Activated CD4-positive, alpha-beta T cell treated with anti-CD3 and anti-CD28 coated beads for 48 hours (primary cell): ENCODE measurements around the gene DIAPH3.
"Not testable (repeated sequence)": the region's sequence is repeated elsewhere in the genome, so short reads cannot be mapped to it uniquely, and the experiment has no call there.

Experiments used
- DNase-seq: peaks from one replicate; pipeline ENCODE4 v3.0.0-alpha.2; 2020

DIAPH3 gene

DNA sequence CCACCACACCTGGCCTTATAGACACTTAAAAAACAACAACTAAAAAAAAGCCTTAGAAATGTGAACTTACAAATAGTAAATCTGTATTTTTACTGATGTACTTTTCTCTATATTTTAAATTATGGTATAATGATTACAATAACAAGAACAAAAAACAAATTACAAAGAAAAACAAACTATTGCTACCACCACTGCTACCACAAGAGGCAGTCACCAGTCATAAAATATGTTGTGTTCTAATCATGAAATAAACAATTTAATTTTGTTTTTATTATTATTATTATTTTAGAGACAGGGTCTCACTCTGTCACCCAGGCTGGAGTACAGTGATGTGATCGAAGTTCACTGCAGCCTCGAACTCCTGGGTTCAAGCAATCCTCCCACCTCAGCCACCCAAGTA, 72.2 kb downstream of the DIAPH3 start:
- no peak for DNase-seq

DNA sequence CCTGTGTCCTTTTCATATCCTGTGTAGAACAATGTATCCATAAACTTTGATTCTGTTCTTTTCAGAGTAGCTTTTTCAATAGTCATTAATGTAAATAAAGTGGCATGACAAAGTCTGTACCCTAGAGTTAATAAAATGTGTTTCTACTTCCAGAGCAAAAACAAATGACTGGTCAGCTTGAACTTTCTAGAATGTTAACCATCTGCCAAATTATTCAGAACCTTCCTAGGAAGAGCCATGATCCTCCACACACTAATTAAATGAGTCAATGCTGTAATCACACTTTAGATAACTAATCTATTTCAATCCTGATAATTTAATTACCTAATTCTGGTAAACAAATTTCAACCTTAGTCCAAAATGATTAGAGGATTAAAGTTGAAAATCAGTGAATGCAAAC, 73.2 kb downstream of the DIAPH3 start:
- no peak for DNase-seq

DNA sequence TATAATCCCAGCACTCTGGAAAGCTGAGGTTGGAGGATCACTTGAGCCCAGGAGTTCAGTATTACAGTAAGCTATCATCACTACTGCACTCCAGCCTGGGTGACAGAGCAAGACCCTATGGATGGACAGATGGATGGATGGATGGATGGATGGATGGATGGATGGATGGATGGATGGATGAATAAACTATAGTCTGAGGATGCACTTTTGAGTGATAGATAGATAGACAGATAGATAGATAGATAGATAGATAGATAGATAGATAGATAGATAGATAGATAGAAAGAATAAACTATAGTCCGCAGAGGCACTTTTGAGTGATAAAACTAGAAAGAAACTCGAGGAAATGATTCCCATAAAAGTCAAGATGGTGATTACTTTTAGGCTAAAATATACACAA, 79.9 kb downstream of the DIAPH3 start:
- not testable (repeated sequence) for DNase-seq

DNA sequence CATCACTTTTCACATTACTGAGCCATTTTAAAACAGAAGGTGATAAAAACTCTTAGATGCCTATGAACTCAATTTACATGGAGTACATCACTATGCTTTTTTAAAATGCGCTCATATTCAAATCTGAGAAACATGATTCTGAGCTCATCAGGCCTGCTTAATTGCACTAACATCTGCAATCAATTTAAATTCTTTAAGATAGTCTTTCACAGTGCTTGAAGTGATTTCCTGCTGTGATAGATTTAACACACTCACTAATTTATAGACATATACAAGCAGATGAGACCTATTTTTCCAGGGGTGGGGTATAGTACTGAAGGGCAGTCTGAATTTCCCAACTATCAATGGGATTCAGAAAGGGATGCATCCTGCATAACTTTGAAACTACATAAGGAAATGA, 82.9 kb downstream of the DIAPH3 start:
- DNase-seq, result no peak

DNA sequence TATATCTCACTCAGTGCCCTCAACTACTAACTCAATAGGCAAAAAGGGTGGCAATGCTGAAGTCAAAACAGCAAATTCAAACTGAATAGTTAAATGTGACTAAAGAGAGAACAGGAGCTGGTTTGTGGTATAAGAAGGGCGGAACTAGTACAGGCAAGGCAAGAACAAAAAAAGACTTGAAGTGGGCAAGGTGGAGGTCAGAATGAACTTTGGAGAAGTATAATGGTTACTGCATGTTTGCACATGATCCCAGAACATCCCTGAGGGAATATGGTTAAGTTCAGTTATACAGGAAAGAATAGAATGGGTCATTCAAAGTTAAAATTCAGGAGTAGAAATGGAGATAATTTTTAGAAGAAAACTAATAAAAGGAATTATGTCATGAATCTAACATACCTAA, 85.5 kb downstream of the DIAPH3 start:
- no peak for DNase-seq

DNA sequence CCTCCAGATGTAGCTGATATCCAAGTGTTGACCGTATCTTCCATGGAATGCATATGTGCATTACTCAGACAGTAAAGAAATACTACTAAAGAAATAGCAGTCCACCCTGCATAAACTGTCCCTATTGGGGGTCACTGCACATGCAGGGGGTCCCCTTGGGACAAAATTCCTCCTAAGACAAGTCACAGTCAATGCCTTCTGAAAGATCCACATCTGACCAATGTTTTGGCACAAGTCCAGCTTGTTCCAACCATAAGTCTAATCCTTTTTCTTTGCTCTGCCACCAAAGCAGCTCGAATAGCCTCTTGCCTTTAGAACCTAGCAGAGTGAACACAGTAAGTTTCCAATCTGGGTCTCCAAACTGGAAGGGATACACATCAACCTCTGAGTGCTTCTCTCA, 87.9 kb downstream of the DIAPH3 start:
- DNase-seq, result no peak

DNA sequence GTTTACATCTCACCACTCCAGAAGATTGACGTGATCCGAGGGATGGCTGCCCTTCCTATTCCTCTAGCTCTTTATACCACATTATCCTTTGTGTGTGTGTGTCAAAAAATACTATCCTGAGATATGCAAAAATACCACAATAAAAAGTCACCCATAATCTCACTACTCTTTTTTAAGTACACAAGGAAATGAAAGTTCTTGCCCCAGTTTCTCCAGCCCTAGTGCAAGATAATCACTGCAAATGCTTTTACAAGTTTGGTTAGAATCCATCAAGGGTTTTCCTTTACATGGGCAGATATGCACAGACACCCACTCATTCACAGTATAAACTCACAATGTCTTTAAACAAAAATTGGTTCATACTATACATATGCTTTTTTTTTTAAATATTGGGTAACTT, 89.3 kb downstream of the DIAPH3 start:
- no peak for DNase-seq

DNA sequence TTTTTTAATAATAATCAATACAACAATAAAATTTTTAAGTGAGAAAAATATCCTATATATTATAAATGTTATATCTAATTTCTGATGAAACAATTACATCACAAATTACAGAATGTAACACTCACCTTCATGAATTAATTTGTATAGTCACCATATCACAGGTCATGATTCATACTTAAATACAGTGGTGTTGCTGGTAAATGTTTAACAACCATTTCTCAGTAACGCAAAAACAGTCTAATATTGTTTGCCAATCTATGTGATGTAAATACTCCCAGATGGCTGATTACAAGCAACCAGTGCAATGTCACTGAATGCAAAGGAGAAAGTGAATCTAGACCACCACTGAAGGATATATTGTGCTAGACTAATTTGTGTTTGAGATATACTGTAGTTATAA, 97.5 kb downstream of the DIAPH3 start:
- no peak for DNase-seq

DNA sequence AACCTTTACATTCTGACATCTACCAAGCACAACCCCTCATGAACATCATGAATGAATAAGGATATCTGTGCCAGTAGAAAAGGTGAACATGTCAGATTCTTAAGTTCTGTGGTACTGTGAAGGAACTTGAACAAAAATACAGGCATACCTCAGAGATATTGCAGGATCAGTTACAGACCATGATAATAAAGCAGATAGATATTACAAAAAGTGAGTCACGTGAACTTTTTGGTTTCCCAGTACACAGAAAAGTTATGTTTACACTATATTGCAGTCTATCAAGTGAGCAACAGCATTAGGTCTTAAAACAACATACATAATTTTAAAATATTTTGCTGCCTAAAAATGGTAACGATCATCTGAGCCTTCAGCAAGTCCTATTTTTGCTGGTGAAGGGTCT, 101.2 kb downstream of the DIAPH3 start:
- DNase-seq, result no peak

DNA sequence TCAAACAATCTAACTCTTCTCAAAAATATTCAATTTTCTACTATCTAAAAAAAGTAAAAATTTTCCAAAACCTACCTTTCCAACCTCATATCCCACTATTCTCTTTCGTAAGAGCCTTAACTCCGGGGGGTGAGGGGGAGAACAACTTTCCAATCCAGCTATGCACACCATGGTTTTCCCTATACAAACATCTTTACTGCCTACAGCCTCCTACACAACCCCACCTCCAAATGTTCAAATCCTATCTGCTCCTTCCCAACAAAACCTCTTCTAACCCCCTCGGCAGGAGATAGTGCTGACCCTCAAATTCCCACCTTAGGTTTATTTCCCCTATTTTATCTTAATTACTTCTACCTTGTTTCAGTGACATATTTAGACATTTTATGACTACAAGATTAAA, 102.0 kb downstream of the DIAPH3 start:
- DNase-seq, result no peak

DNA sequence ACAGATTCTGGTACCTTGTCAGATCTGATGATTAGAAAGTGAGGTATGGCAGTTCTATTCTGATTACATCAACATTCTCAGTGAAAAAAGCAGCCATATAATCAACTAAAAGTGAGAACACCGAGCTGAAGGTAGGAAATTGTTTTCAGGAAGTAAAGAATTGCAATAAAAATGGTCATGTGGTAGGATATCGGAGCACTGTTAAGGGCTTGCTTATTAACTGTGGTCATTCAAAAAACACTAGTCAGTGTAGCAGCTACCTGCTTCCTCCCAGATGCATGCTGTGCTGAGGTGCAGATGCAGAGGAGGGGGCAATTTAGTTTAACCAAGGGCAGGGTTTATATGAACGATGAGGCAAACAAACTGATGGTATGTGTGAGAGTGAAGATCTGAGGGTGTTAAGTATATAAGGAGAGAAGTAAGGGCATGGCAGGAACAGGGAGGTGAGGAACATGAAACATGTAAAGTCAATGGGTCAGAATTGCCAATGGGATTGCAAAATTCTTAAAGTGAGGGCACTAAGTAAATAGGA, 111.9 kb downstream of the DIAPH3 start:
- DNase-seq, result no peak

DNA sequence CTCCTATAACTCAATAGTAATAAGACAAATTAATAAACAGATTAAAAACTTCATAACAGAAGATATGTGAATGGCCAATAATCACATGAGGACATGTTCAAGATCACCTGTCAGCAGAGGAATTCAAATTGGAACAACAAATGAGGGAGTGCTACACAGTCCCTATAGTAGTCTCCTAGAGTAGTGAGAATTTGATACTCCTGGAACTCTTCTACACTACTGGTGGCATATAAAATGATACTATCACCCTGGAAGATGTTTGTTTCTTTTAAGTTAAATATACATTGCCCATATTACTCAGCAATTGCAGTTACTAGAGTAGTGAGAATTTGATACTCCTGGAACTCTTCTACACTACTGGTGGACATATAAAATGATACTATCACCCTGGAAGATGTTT, 115.4 kb downstream of the DIAPH3 start:
- DNase-seq, result not testable (repeated sequence)

DNA sequence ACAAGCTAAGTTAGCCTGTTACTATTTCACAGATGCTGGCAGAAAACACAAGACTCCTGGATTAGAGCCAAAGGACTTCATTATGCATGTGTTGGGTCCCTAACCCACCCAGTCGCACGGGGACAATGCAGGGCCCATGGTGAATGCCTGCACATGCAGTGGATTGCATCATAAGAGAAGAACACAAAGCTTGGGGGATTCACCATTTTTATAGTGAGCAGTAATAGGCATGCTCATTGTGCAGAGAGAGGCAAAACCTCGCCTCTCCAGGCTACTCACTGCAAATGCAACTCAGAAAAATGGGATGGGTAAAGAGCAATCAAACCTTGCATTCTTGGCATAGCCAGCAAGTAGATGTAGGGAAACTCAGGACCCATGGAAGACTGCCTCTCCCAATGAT, 115.8 kb downstream of the DIAPH3 start:
- no peak for DNase-seq

DNA sequence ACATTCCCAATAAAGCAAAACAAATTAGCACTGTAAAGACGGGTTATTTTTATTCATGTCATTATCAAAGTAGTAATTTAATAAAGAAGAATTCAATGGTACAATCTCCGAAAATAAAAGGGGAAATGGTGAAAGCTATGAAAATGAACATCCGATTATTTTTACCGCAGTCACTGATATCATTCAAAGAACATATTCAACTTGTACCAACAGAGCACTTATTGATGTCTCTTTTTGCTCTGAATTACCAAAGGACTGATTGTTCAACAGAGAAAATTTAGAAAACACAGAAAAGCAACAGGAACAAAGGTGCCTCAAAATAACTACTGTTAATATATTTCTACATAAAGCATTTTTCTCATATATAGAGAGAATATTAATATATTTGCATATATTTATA, 119.4 kb downstream of the DIAPH3 start:
- no peak for DNase-seq

DNA sequence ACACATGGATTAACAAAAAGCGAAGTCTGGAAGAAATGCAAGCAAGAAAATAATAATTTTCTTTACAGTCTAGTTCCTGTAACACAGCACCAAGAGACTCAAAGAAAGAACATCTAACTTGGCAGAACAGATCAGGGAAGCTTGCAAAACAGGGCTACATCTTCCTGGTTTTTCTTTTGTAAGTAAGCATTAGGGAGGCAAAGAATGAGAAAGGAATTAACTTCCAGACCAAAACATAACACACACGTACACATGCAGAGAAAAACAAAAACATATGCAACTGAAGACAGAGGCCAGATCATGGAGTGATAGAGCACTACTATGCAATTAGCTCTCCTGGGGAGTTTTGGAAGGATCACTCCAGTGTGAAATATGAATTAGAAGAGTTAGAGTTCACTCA, 120.5 kb downstream of the DIAPH3 start:
- no peak for DNase-seq

DNA sequence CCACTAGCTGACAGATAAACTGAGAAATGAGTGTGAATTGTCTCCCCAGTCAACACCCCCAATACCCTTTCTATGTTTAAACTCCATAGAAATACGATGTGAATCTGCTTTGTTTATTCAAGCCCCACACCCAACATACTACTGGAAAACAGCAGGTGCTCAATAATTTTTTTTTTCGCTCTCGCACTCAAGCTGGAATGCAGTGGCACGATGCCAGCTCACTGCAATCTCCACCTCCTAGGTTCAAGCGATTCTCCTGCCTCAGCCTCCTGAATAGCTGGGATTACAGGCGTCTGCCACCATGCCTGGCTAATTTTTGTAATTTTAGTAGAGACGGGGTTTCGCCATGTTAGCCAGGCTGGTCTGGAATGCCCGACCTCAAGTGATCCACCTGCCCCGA, 123.1 kb downstream of the DIAPH3 start:
- not testable (repeated sequence) for DNase-seq

DNA sequence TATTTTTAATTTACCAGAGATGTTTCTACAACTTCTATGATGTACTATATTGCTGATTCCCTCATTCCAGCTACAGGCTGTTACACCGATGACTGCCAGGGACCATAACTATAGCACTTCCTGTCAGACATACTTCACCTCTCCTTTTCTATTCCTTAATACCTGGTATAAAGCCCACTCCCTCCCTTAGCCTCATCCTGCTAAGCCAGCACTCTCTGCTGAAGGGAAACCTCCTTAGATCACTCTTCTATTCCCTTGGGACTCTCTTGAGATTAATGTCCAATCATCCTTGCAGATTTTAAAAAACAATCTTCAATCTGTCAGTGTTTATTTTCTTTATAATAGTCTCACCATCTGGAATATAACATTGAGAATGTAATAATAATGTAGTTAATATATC, 127.9 kb downstream of the DIAPH3 start:
- DNase-seq, result no peak

DNA sequence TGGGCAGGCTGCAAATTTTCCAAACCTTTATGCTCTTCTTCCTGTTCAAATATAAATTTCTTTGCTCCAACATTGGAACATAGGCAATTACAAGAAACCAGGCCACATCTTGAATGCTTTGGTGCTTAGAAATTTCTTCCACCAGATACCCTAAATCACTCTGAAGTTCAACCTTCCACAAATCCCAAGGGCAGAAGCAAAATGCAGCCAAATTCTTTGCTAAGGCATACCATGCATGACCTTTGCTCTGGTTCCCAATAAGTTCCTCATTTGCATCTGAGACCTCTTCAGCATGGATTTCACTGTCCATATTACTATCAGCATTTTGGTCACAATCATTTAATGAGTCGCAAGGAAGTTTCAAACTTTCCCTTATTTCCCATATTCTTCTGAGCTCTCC, 130.9 kb downstream of the DIAPH3 start:
- DNase-seq, result no peak

DNA sequence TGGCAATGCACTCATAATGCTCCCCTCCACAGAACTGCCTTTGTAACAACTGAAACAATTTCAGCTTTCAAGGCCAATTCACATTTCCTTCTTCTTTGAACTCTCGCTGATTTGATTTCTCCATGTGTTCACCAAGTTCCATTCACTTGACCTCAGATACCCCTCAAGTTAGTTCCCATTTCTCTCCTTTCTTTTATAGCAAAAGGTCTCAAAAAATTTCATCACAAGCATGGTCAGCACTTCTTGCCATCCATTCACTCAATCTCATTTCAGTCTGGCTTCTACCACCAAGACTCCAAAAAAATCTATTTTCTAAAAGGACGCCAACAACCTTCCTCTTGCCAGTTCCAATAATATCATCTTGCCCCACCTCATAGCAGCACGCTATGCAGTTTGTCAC, 135.7 kb downstream of the DIAPH3 start:
- DNase-seq, result no peak

DNA sequence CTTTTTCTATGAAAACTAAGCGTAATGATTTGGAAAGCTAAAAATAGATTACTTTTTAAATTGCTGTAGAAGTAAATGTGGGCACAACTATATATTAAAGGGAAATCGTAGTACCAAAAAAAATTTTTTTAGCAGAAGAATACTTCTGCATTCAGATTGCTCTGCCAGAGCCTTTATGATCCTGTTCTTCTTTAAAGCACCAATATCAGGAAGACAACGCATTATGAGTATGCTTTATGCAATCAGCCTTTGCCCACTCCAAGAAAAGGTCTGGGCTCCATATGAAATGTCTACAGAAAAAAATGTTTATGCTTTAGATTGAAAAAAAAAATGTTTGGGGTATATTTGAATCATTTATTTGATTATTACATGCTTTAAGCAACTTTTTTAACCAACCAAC, 137.4 kb downstream of the DIAPH3 start:
- DNase-seq, result no peak

DNA sequence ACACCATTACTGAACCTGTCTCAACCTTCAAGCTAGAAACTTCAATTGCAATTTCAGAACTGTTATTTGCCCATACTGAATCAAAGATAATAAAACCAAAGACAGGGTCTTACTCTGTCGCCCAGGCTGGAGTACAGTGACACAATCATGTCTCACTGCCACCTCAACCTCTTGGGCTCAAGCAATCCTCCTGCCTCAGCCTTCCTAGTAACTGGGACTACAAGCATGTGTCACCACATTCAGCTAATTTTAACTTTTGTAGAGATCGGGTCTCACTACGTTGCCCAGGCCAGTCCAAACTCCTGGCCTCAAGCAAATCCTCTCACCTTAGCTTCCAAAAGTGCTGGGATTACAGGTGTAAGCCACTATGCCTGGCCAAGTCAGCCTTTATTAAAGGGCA, 143.4 kb downstream of the DIAPH3 start:
- no peak for DNase-seq

DNA sequence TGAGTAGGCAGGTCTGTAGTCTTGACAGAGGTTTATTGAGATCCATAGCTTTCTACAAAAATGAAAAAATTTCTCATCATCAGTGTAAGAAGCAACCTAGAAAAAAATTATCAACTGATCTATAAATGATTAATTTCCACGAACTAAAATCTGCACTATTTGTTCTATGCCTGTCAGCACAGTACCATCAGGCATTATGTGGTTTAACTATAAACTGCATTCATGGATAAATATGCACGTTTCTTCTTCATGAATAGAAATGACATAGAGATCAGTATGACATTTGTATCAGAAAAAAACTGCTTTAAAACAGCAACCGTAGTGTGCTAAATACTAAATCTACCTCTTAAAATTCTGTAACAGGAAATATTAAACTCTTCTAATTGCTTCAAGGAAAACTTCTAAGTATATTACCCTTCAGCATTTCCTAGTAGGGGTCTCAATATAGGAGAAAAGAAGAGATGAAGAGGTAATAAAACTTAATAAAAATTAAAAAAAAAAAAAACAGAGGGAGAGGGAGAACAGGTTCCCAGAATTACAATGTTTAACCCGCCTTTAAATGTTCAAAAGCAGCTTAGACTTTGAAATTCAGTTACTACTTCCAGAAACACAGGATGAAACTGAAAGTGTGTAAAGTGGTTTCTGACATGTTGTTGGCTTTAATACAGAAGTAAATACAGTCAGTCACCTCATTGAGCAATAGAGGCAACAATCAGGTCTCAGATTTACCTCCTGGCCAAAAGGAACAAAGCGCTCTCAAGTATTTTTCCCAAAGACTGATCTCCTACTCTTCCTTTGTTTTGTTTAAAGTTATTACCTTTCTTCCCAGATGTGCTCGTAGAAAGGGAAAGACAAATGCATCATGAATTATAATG, 144.4 kb downstream of the DIAPH3 start:
- no peak for DNase-seq

DNA sequence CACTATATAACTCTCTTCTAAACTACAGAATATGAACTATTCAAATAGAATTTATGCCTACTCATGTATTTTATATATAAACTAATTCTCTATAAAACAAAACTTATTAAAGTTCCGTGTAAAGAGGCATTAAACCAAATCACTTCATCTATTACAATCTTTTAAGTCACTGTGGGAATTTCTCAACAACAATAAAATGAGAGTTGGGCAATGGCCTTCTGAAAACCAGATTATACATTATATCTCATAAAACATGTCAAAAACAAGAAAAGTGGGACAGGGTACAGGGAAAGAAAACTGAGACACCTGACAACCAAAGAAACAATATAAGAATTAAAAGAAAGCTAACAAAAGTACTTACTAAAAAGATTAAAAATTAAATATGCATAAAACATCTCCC, 145.2 kb downstream of the DIAPH3 start:
- no peak for DNase-seq

DNA sequence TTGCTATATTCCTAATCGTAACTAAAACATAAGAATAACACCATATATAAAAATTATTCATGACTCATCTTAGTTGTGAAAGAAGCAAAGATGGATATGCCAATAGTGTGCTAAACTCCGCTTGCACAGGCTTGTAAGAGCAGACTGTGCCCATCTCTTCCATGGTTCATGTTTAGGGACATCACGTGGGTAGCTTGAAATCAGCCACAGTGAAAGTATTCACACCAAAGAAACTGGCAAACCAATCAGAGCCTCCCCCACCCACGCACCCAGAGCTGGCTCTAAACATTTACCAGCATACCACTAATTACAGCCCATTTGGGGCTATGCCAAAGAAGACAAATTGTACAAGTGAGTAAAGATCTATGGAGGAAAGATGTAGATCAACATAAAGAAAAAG, 147.5 kb downstream of the DIAPH3 start:
- DNase-seq, result peak; percentile 6

DNA sequence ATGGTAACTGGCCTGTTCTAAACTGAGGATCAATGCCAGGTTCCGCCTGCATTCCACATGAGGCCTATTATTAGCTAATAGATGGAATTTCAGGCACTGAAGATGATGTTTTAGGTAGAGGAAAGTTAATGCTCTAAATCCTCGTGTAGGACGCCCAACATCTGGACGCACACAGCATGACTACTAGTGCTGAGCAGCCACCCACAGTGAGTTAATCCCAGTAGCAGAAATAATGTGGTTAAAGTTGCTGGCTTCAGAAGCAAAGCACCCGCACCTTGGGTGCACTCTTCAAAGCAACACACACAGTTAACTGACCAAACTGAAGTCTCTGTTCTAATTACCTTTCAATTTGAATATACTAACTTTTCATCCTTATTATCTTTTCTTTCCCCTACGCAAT, 150.6 kb downstream of the DIAPH3 start:
- no peak for DNase-seq
